PC-9 (cell line): Measurements from ENCODE around the gene IGSF22. TPM values are rescaled to one million over a fixed set of nuclear protein-coding genes. Genes with fewer than 3 reads are reported as not detected.
"Not testable (repeated sequence)": the region's sequence is repeated elsewhere in the genome, so short reads cannot be mapped to it uniquely, and the experiment has no call there.

ENCODE experiments used
- BruUV-seq: library from RNA; stranded (reverse); fragments of 400-500 nt; replicated peaks from 2 replicates; lab custom pipeline; 2021; lab: Mats Ljungman, UMichigan
- CTCF ChIA-PET: fragments of 300-600 bp; sonication (Branson Sonifier 250); formaldehyde crosslinking; loops from one replicate; lab custom pipeline; 2022; ENCODE audit warnings: antibody characterized with exemption; lab: Charles Lee
- POLR2A ChIA-PET: fragments of 300-600 bp; sonication (Branson Sonifier 250); formaldehyde crosslinking; loops from one replicate; lab custom pipeline; 2022; ENCODE audit warnings: antibody characterized with exemption; ENCODE audit not compliant: unreplicated experiment; lab: Charles Lee
- DNase-seq, 2 experiments: peaks; one replicate each; pipeline versions ENCODE4 v3.0.0 to v3.0.0-alpha.2; 2015 to 2022; ENCODE audit warnings: mixed read lengths in 1 of 2
- H2AFZ ChIP-seq: fragments of 200-600 bp; sonication (generic); 2 replicates; pipeline ENCODE4 v1.8.1; 2017; ENCODE audit warnings: antibody characterized with exemption
- H3F3A ChIP-seq: fragments of 200-600 bp; sonication (generic); 2 replicates; pipeline ENCODE4 v1.8.1; 2017; ENCODE audit warnings: antibody characterized with exemption, mild to moderate bottlenecking, low read depth; ENCODE audit not compliant: insufficient read depth
- H3K27ac ChIP-seq: fragments of 200-600 bp; sonication (generic); 2 replicates; pipeline ENCODE4 v1.6.1; 2016; ENCODE audit warnings: mixed run types
- H3K27me3 ChIP-seq: fragments of 200-600 bp; sonication (generic); 2 replicates; pipeline ENCODE4 v1.6.1; 2016; ENCODE audit warnings: low read depth, mixed run types; ENCODE audit not compliant: insufficient read depth
- H3K36me3 ChIP-seq: fragments of 200-600 bp; sonication (generic); 2 replicates; pipeline ENCODE4 v1.6.1; 2016; ENCODE audit warnings: low read depth, mixed run types
- H3K4me1 ChIP-seq: fragments of 200-600 bp; sonication (generic); replicated peaks from 2 replicates; pipeline ENCODE4 v1.6.1; 2016; ENCODE audit warnings: mixed run types; ENCODE audit not compliant: insufficient read depth
- H3K4me2 ChIP-seq: fragments of 200-600 bp; sonication (generic); 2 replicates; pipeline ENCODE4 v1.6.1; 2017; ENCODE audit warnings: mixed run types
- H3K4me3 ChIP-seq: fragments of 200-600 bp; sonication (generic); 2 replicates; pipeline ENCODE4 v1.6.1; 2016; ENCODE audit warnings: mixed run types
- H3K79me2 ChIP-seq: fragments of 200-600 bp; sonication (generic); 2 replicates; pipeline ENCODE4 v1.6.1; 2017; ENCODE audit warnings: low read depth, mixed run types
- H3K9me2 ChIP-seq: fragments of 200-600 bp; sonication (generic); 2 replicates; pipeline ENCODE4 v1.8.1; 2017; ENCODE audit warnings: mild to moderate bottlenecking; ENCODE audit not compliant: insufficient read depth
- H3K9me3 ChIP-seq: fragments of 200-600 bp; sonication (generic); 2 replicates; pipeline ENCODE4 v1.8.1; 2016; ENCODE audit warnings: low read depth; ENCODE audit not compliant: insufficient read depth
- H4K20me1 ChIP-seq: fragments of 200-600 bp; sonication (generic); 2 replicates; pipeline ENCODE4 v1.8.1; 2017; ENCODE audit not compliant: insufficient read depth
- CTCF ChIP-seq: fragments of 200-600 bp; sonication (generic); conservative IDR thresholded peaks from 2 replicates; pipeline ENCODE4 v1.6.1; 2017; ENCODE audit warnings: mixed run types, antibody characterized with exemption, mild to moderate bottlenecking, moderate library complexity
- EZH2 ChIP-seq: fragments of 200-600 bp; sonication (generic); IDR thresholded peaks from 2 replicates; pipeline ENCODE4 v1.8.0; 2017; ENCODE audit warnings: antibody characterized with exemption, low read depth
- intact Hi-C: fragments of 100-400 bp; cut with micrococcal nuclease; formaldehyde crosslinking; loops from one replicate; pipeline ENCODE4 v1.10.0; 2022; ENCODE audit not compliant: unreplicated experiment
- total RNA-seq: library from RNA; stranded (reverse); gene quantifications from 2 replicates; pipeline ENCODE4 v1.2.3, GENCODE V29; 2021

The IGSF22 gene
- total RNA-seq, 1 experiment from 2014 or later: 0.33 TPM

GRCh38 chr11:18669219-18669596 lies 56.8 kb downstream of the IGSF22 start:
- no peaks in the 10 kb centered on the region for H3K36me3 ChIP-seq
- H3K4me3 ChIP-seq: peak overlapping the region; percentile 43; the same call in 1 of the 2 replicates
- peaks cover 35% of the 10 kb centered on the region for H3F3A ChIP-seq
- H4K20me1 ChIP-seq: no peaks in the 10 kb centered on the region
- no peaks in the 10 kb centered on the region for H3K9me2 ChIP-seq
- BruUV-seq: no TSS peak
- peak overlapping the region; percentile 85 for H3K27ac ChIP-seq
- CTCF ChIA-PET: interaction anchor here (0.6 kb wide), 1 partner anchor 9 kb away, joined by 5 read pairs; no protein-coding TSS in a partner anchor
- H3K4me2 ChIP-seq: peak overlapping the region; percentile 75
- intact Hi-C loops: loop anchor here (2.0 kb wide), 1 partner anchor 34 kb away; the partner anchor contains the start of gene SPTY2D1
- peak; percentile 24 to 93 for DNase-seq
- no peaks in the 10 kb centered on the region for H3K27me3 ChIP-seq
- H3K79me2 ChIP-seq: no peaks in the 10 kb centered on the region
- peak overlapping the region; percentile 66 for H2AFZ ChIP-seq
- POLR2A ChIA-PET: no interaction called here
- H3K4me1 ChIP-seq: peaks cover 59% of the 10 kb centered on the region
- no peaks in the 10 kb centered on the region for H3K9me3 ChIP-seq
- TF ChIP-seq CTCF (no peak), EZH2 (no peak)

- BruUV-seq: no TSS peak
- H3K4me2 ChIP-seq: peak overlapping the region; percentile 75
- H3K4me3 ChIP-seq: no peak overlapping the region
- CTCF ChIA-PET: interaction anchor here (0.6 kb wide), 2 partner anchors 13 to 296 kb away, joined by 5 to 7 read pairs; no protein-coding TSS in a partner anchor
- H3K36me3 ChIP-seq: no peaks in the 10 kb centered on the region
- H3K27me3 ChIP-seq: no peaks in the 10 kb centered on the region
- H3K9me3 ChIP-seq: no peaks in the 10 kb centered on the region
- POLR2A ChIA-PET: no interaction called here
- intact Hi-C loops: loop anchor here (2.0 kb wide), 1 partner anchor 33 kb away; the partner anchor contains the start of gene SPTY2D1
- peak overlapping the region; percentile 66; the same call in 1 of the 2 replicates for H2AFZ ChIP-seq
- peak overlapping the region; percentile 85 for H3K27ac ChIP-seq
- H3F3A ChIP-seq: peaks cover 35% of the 10 kb centered on the region
- no peaks in the 10 kb centered on the region for H3K9me2 ChIP-seq
- TF ChIP-seq CTCF: no peak
- TF ChIP-seq EZH2: no peak
- DNase-seq: no peak
- H3K79me2 ChIP-seq: no peaks in the 10 kb centered on the region
- H3K4me1 ChIP-seq: peaks cover 52% of the 10 kb centered on the region
- H4K20me1 ChIP-seq: no peaks in the 10 kb centered on the region
Observed at GRCh38 chr11:18668131-18668530, 57.9 kb downstream of the IGSF22 start.

GRCh38 chr11:18665353-18665872 lies 60.6 kb downstream of the IGSF22 start:
- H3K27ac ChIP-seq, H2AFZ ChIP-seq, H3K9me2 ChIP-seq, H3K9me3 ChIP-seq, CTCF ChIA-PET, H4K20me1 ChIP-seq, H3K79me2 ChIP-seq, DNase-seq, H3K27me3 ChIP-seq, BruUV-seq, H3K4me2 ChIP-seq, H3K4me3 ChIP-seq, intact Hi-C loops, H3K36me3 ChIP-seq: not testable (repeated sequence)
- POLR2A ChIA-PET: interaction anchor here (0.7 kb wide), 1 partner anchor 662 kb away, joined by 4 read pairs; no protein-coding TSS in a partner anchor
- peaks cover 37% of the 10 kb centered on the region for H3K4me1 ChIP-seq
- peaks cover 20% of the 10 kb centered on the region for H3F3A ChIP-seq
